Lower leg skin (tissue), 3 donors: ENCODE measurements around the gene CLIC3.

Experiments
- POLR2A ChIP-seq, 2 donors: fragments of 450-650 bp; IDR thresholded peaks; one replicate each; pipeline ENCODE4 v1.6.1; 2016 to 2017; ENCODE audit warnings: antibody characterized with exemption in 2 of 2, mild to moderate bottlenecking in 1 of 2, moderate library complexity in 1 of 2
- TF ChIP-seq, protein P1 (sequence below), 3 donors: fragments of 450-650 bp; IDR thresholded peaks; one replicate each; pipeline ENCODE4 v1.5.1; 2016; ENCODE audit warnings: antibody characterized with exemption in 3 of 3, mild to moderate bottlenecking in 3 of 3, moderate library complexity in 2 of 3

DNA sequence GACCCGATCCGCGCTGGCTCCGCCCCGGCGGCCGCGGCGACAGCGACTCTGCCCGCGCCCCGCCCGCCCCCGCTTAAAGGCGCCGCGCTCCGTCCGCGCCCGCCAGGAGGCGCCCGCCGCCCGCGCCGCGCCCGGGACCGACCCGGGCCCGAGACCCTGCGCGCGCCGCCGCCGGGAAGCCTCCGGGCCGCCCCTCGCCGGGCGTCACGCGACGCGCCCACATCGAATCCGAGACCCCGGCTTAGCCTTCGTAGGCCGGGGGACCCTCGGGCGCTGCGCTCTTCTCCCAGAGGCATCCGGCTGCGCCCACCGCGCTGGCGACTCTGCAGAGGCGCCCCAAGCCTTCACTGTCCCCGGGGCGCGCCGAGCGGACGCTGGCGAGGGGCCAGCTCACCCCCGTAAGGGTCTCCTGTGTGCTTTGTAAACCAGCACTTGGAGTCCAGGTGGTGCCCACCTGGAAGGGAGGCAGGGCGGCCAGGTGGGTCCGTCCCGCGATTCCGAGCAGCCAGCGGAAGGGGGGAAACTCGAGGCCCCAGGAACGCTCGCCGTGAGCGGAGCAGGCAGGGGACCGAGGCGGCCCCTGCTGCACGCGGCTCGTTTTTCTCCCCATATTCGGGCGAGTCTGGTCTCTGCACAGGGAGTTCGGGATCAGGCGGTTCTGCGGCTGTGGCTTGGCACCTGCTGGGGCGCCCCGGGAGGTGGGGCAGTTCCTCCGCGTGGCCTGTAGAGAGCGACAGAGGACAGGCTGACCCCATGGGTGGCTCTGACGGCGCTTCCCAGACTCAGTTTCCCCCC, 32.1 kb upstream of the CLIC3 start:
- no peak for TF ChIP-seq POLR2A (IDR thresholded peaks at IDR 0.05)
- TF ChIP-seq, protein P1, sequence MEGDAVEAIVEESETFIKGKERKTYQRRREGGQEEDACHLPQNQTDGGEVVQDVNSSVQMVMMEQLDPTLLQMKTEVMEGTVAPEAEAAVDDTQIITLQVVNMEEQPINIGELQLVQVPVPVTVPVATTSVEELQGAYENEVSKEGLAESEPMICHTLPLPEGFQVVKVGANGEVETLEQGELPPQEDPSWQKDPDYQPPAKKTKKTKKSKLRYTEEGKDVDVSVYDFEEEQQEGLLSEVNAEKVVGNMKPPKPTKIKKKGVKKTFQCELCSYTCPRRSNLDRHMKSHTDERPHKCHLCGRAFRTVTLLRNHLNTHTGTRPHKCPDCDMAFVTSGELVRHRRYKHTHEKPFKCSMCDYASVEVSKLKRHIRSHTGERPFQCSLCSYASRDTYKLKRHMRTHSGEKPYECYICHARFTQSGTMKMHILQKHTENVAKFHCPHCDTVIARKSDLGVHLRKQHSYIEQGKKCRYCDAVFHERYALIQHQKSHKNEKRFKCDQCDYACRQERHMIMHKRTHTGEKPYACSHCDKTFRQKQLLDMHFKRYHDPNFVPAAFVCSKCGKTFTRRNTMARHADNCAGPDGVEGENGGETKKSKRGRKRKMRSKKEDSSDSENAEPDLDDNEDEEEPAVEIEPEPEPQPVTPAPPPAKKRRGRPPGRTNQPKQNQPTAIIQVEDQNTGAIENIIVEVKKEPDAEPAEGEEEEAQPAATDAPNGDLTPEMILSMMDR (IDR thresholded peaks at IDR 0.05) = no peak
